Ishikawa (cell line): ENCODE data around the gene LMAN1.

Experiments
- EGR1 ChIP-seq: IDR thresholded peaks from 2 replicates; pipeline ENCODE4 v1.6.1; 2012
- USF1 ChIP-seq: IDR thresholded peaks from 2 replicates; pipeline ENCODE4 v1.6.1; 2012
- YY1 ChIP-seq: IDR thresholded peaks from 2 replicates; pipeline ENCODE4 v1.6.1; 2012; ENCODE audit warnings: low read depth

GRCh38 chr18:59282341-59282740 lies 76.7 kb downstream of the LMAN1 start:
- no peak for TF ChIP-seq USF1
- TF ChIP-seq EGR1 = no peak
- no peak for TF ChIP-seq YY1
